NB4 (cell line): ENCODE results near the gene RGS6.

ENCODE experiments used
- CTCF ChIP-seq: IDR thresholded peaks from one replicate; pipeline ENCODE4 v1.5.1; 2012; ENCODE audit warnings: low read depth, low read length
- POLR2A ChIP-seq: IDR thresholded peaks from 2 replicates; pipeline ENCODE4 v1.6.1; 2011; ENCODE audit warnings: mild to moderate bottlenecking; ENCODE audit not compliant: insufficient read length; ENCODE audit errors: extremely low read depth

- TF ChIP-seq CTCF: no peak
- no peak for TF ChIP-seq POLR2A
These were observed 282.9 kb downstream of the RGS6 start for GRCh38 chr14:72215080-72215479.
